A549 treated with dexamethasone at 1 μM for 4 hours (cell line): ENCODE measurements around the gene HOXD4. TPM values are rescaled to one million over a fixed set of nuclear protein-coding genes. Genes with fewer than 3 reads are reported as not detected.

Source experiments
- total RNA-seq: library from RNA; stranded (reverse); fragments of 200-300 nt; extraction: Qiagen RNA extraction; gene quantifications from 5 replicates; pipeline ENCODE4 v1.2.3, GENCODE V29; 2022

The HOXD4 gene
- total RNA-seq: 0.10 to 0.46 TPM (median 0.38 TPM) in 5 replicates

GRCh38 chr2:176151442-176152287 lies at the start of gene HOXD4:
Gene HOXD4, plus strand, starts transcription at chr2:176151550. Its CDS starts 84 bp downstream, at chr2:176151634.

GRCh38 chr2:176106581-176107539 lies 44.5 kb upstream of the HOXD4 start, which contains the start of gene HOXD11:
Gene HOXD11, plus strand, starts transcription at chr2:176107280. Its CDS starts 76 bp downstream, at chr2:176107356.

GRCh38 chr2:176115883-176116813 lies 35.2 kb upstream of the HOXD4 start, which contains the start of gene HOXD10:
Gene HOXD10, plus strand, starts transcription at chr2:176116778. Its CDS starts 56 bp downstream, at chr2:176116834.

GRCh38 chr2:176122683-176123410 lies 28.5 kb upstream of the HOXD4 start, which contains the start of gene HOXD9:
Gene HOXD9, plus strand, starts transcription at chr2:176122719. Its CDS starts 50 bp downstream, at chr2:176122769.

GRCh38 chr2:176128982-176129796 lies 22.2 kb upstream of the HOXD4 start, which contains the start of gene HOXD8:
Gene HOXD8, plus strand, starts transcription at chr2:176129705. Its CDS starts 662 bp downstream, at chr2:176130367.

DNA sequence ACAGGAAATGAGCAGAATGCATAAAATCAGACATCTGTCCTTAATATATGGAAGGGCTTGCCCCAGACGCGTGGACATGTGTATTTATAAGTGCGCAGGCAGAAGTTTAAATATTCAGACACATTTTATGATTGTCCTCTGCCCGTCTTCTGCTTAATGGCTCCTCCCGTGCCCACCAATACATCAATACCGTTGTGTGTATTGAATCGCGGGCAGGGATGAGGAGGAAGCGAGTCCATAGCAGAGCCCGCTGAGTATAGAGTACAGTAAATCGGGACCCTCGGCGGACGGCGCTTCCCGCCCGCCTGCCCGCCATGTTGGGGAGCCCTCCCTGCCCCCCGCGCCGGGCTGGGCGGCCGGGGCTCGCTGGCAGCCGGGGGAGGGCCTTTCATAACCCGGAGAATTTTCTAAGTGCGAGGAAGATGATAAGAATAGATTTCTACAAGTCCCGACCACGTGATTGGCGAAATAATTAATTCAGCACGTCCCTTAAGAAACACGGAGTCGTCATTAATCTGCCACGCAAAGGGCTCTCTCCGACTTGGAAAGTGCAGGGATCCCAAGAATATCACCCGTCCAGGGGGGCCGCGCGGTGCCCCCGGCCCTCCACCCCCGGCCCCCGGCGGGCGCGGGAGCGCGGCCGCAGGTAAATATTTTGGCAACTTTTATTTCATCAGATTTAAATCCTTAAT lies 5.6 kb downstream of the HOXD4 start, which contains the start of gene HOXD3:
TSS of gene HOXD3 (plus strand) at position 501 of the 692 bp plus-strand sequence. CDS start 11,808 bp downstream, outside the sequence.

GRCh38 chr2:176187899-176188773 lies 36.8 kb downstream of the HOXD4 start, which contains the start of gene HOXD1:
Gene HOXD1, plus strand, starts transcription at chr2:176188668. Its CDS starts 134 bp downstream, at chr2:176188802.

Other genes starting within 250 kb of the HOXD4 start
- gene LNPK, start 149.3 kb upstream of the HOXD4 start, total RNA-seq: 13.9 to 18.6 TPM (median 16.1 TPM) in 5 replicates
- gene EVX2, start 67.6 kb upstream of the HOXD4 start, total RNA-seq: not detected in 5 replicates
- 0.12 to 0.19 TPM (median 0.14 TPM) in 5 replicates for gene HOXD13, start 58.8 kb upstream of the HOXD4 start, total RNA-seq
- gene HOXD12, start 51.8 kb upstream of the HOXD4 start, total RNA-seq: not detected in 5 replicates
- 5.1 to 6.3 TPM (median 5.8 TPM) in 5 replicates for gene HOXD11, start 44.3 kb upstream of the HOXD4 start, total RNA-seq
- gene HOXD10, start 34.8 kb upstream of the HOXD4 start, total RNA-seq: 4.1 to 6.7 TPM (median 5.3 TPM) in 5 replicates
- gene HOXD9, start 28.8 kb upstream of the HOXD4 start, total RNA-seq: 0.82 to 1.4 TPM (median 0.93 TPM) in 5 replicates
- gene HOXD8, start 21.8 kb upstream of the HOXD4 start, total RNA-seq: 5.0 to 5.4 TPM (median 5.3 TPM) in 5 replicates
- gene HOXD3, start 5.8 kb downstream of the HOXD4 start, total RNA-seq: 0.14 to 0.21 TPM (median 0.18 TPM) in 3 of 5 replicates, not detected in the others
- gene HOXD1, start 37.1 kb downstream of the HOXD4 start, total RNA-seq: 0.15 to 0.25 TPM (median 0.21 TPM) in 5 replicates
- 39.9 to 44.7 TPM (median 42.7 TPM) in 5 replicates for gene MTX2, start 117.9 kb downstream of the HOXD4 start, total RNA-seq